GM18505 (cell line): ENCODE data around the gene TMEM94.

ENCODE experiments used
- ATAC-seq: cut with Tn5 transposase; IDR thresholded peaks from one replicate; pipeline ENCODE4 v1.9.1; 2021; ENCODE audit not compliant: unreplicated experiment
- POLR2A ChIP-seq: IDR thresholded peaks from 4 replicates; pipeline ENCODE4 v1.6.1; 2011; ENCODE audit warnings: borderline replicate concordance; ENCODE audit not compliant: insufficient read depth, insufficient read length; ENCODE audit errors: extremely low read depth

The TMEM94 gene

GRCh38 chr17:75535119-75535537, 78.7 kb downstream of the TMEM94 start:
- TF ChIP-seq POLR2A = no peak
- no peak for ATAC-seq

GRCh38 chr17:75535871-75536270, 79.4 kb downstream of the TMEM94 start:
- ATAC-seq = no peak
- no peak for TF ChIP-seq POLR2A

- TF ChIP-seq POLR2A = no peak
- ATAC-seq = no peak
These were observed 79.9 kb downstream of the TMEM94 start for GRCh38 chr17:75536366-75536765.

GRCh38 chr17:75539967-75540729, 83.7 kb downstream of the TMEM94 start:
- TF ChIP-seq POLR2A = no peak
- no peak for ATAC-seq

GRCh38 chr17:75540923-75541503, 84.6 kb downstream of the TMEM94 start:
- no peak for ATAC-seq
- TF ChIP-seq POLR2A = no peak

- no peak for ATAC-seq
- TF ChIP-seq POLR2A = no peak
These were observed 85.8 kb downstream of the TMEM94 start for GRCh38 chr17:75542229-75542628.

- no peak for ATAC-seq
- TF ChIP-seq POLR2A = no peak
These were observed 86.4 kb downstream of the TMEM94 start for GRCh38 chr17:75542728-75543336.

GRCh38 chr17:75544250-75544649, 87.8 kb downstream of the TMEM94 start:
- no peak for ATAC-seq
- TF ChIP-seq POLR2A = no peak

GRCh38 chr17:75546181-75546580, 89.7 kb downstream of the TMEM94 start:
- no peak for ATAC-seq
- no peak for TF ChIP-seq POLR2A

GRCh38 chr17:75547091-75547490, 90.7 kb downstream of the TMEM94 start:
- TF ChIP-seq POLR2A = no peak
- ATAC-seq = no peak

GRCh38 chr17:75548813-75549212, 92.4 kb downstream of the TMEM94 start:
- no peak for ATAC-seq
- TF ChIP-seq POLR2A = no peak
